CD4-positive, CD25-positive, alpha-beta regulatory T cell (primary cell): ENCODE data around the gene BMS1. TPM values are rescaled to one million over a fixed set of nuclear protein-coding genes. Genes with fewer than 3 reads are reported as not detected.

Experiments
- ATAC-seq, 2 donors: fragments of 150-1000 bp; cut with Tn5 transposase; one replicate each; pipeline ENCODE4 v1.10.0; 2021; ENCODE audit warnings: low read depth in 2 of 2, moderate number of reproducible peaks in 2 of 2, moderate library complexity in 1 of 2
- DNase-seq, 3 donors: peaks; one replicate each; pipeline versions ENCODE4 v3.0.0 to v3.0.0-alpha.2; 2012 to 2022; ENCODE audit warnings: mixed read lengths in 1 of 3
- H3K27ac ChIP-seq: one replicate; pipeline ENCODE4 v1.7.0; 2013; ENCODE audit warnings: mild to moderate bottlenecking, low read length; ENCODE audit not compliant: insufficient read depth, poor library complexity, severe bottlenecking
- H3K27me3 ChIP-seq: one replicate; pipeline ENCODE4 v1.7.0; 2013; ENCODE audit warnings: low read length; ENCODE audit not compliant: control insufficient read depth, insufficient read depth
- H3K36me3 ChIP-seq: one replicate; pipeline ENCODE4 v1.7.0; 2013; ENCODE audit warnings: mild to moderate bottlenecking, low read length, moderate library complexity; ENCODE audit not compliant: control insufficient read depth, insufficient read depth
- H3K4me1 ChIP-seq: 2 replicates; pipeline ENCODE4 v1.7.0; 2013; ENCODE audit warnings: mild to moderate bottlenecking, low read length; ENCODE audit not compliant: insufficient read depth, control insufficient read depth, poor library complexity, severe bottlenecking
- H3K4me3 ChIP-seq: one replicate; pipeline ENCODE4 v1.7.0; 2013; ENCODE audit warnings: low read depth, mild to moderate bottlenecking, low read length, moderate library complexity
- H3K9me3 ChIP-seq, 2 experiments: 1 replicate in 1 of 2; 2 replicates in 1 of 2; pipeline ENCODE4 v1.7.0; 2013; ENCODE audit warnings: low read length in 2 of 2, mild to moderate bottlenecking in 1 of 2, moderate library complexity in 1 of 2; ENCODE audit not compliant: control insufficient read depth in 2 of 2
- H3K27ac Mint-ChIP-seq, 3 donors: one replicate each; pipeline ENCODE4 v1.8.0; 2020 to 2022; ENCODE audit warnings: mild to moderate bottlenecking in 3 of 3, mixed read lengths in 3 of 3, moderate library complexity in 2 of 3
- H3K27me3 Mint-ChIP-seq: one replicate; pipeline ENCODE4 v1.8.0; 2022; ENCODE audit warnings: mild to moderate bottlenecking, mixed read lengths
- H3K36me3 Mint-ChIP-seq: one replicate; pipeline ENCODE4 v1.8.0; 2020; ENCODE audit warnings: mixed read lengths
- H3K4me1 Mint-ChIP-seq, 4 donors: one replicate each; pipeline ENCODE4 v1.8.0; 2020 to 2022; ENCODE audit warnings: mixed read lengths in 4 of 4, mild to moderate bottlenecking in 1 of 4
- H3K4me3 Mint-ChIP-seq, 4 donors: one replicate each; pipeline ENCODE4 v1.8.0; 2020 to 2022; ENCODE audit warnings: mild to moderate bottlenecking in 4 of 4, mixed read lengths in 4 of 4, moderate library complexity in 3 of 4
- H3K9me3 Mint-ChIP-seq, 7 donors: one replicate each; pipeline ENCODE4 v1.8.0; 2020 to 2022; ENCODE audit warnings: mixed read lengths in 7 of 7, mild to moderate bottlenecking in 3 of 7, moderate library complexity in 2 of 7
- polyA plus RNA-seq, 4 donors: library from polyadenylated mRNA; unstranded; fragments of 300-500 nt; fragmentation: Illumina TruSeq; gene quantifications; one replicate each; pipeline ENCODE4 v1.2.3, GENCODE V29; 2021
- total RNA-seq: library from RNA; stranded (reverse); gene quantifications from one replicate; pipeline ENCODE4 v1.2.3, GENCODE V29; 2022

The BMS1 gene
- total and polyA plus RNA-seq, 5 donors from 2014 or later = 8.6 to 11.7 (median 10.7) TPM

- Histone ChIP-seq H3K27ac (no peak overlapping the region), H3K4me1 (peaks cover 22% of the 10 kb centered on the region), H3K9me3 (no peaks in the 10 kb centered on the region), H3K27me3 (peaks cover 19% of the 10 kb centered on the region), H3K4me3 (no peak overlapping the region), H3K36me3 (no peaks in the 10 kb centered on the region)
- Mint-ChIP-seq H3K27ac (no peak overlapping the region), H3K4me3 (peak overlapping the region; percentile 79 to 92 (median 82)), H3K36me3 (no peaks in the 10 kb centered on the region), H3K27me3 (peaks cover 72% of the 10 kb centered on the region), H3K9me3 (peaks cover 0 to 3% (median 0%) of the 10 kb centered on the region in 7 donors), H3K4me1 (peaks cover 0 to 18% (median 0%) of the 10 kb centered on the region in 4 donors)
- peak; percentile 24 to 52 (median 47) for DNase-seq
- ATAC-seq = peak; percentile 37 to 47
These were observed 29.5 kb upstream of the BMS1 start for GRCh38 chr10:42753126-42753506.

GRCh38 chr10:42753507-42754154 lies 29.0 kb upstream of the BMS1 start:
- ATAC-seq (no peak), DNase-seq (no peak)
- Mint-ChIP-seq H3K27ac (no peak overlapping the region), H3K27me3 (peaks cover 75% of the 10 kb centered on the region), H3K36me3 (no peaks in the 10 kb centered on the region), H3K4me1 (peaks cover 0 to 18% (median 0%) of the 10 kb centered on the region in 4 donors), H3K9me3 (peaks cover 0 to 4% (median 0%) of the 10 kb centered on the region in 7 donors), H3K4me3 (peak overlapping the region; percentile 79 to 92 (median 82))
- Histone ChIP-seq H3K4me1 (peaks cover 22% of the 10 kb centered on the region), H3K27me3 (peaks cover 19% of the 10 kb centered on the region), H3K36me3 (no peaks in the 10 kb centered on the region), H3K4me3 (peak overlapping the region; percentile 13), H3K27ac (no peak overlapping the region), H3K9me3 (no peaks in the 10 kb centered on the region)

GRCh38 chr10:42754155-42755027 lies 28.2 kb upstream of the BMS1 start:
- Histone ChIP-seq H3K4me1 (peaks cover 22% of the 10 kb centered on the region), H3K27ac (no peak overlapping the region), H3K27me3 (peaks cover 19% of the 10 kb centered on the region), H3K36me3 (no peaks in the 10 kb centered on the region), H3K4me3 (no peak overlapping the region), H3K9me3 (no peaks in the 10 kb centered on the region)
- Mint-ChIP-seq H3K4me3 (peak overlapping the region; percentile 41 to 84 (median 78)), H3K27ac (no peak overlapping the region), H3K4me1 (peaks cover 0 to 18% (median 0%) of the 10 kb centered on the region in 4 donors), H3K27me3 (peaks cover 77% of the 10 kb centered on the region), H3K9me3 (peaks cover 0 to 4% (median 0%) of the 10 kb centered on the region in 7 donors), H3K36me3 (no peaks in the 10 kb centered on the region)
- ATAC-seq (peak; percentile 43 to 59), DNase-seq (peak in 2 of 3 donors; percentile 19 to 22)

GRCh38 chr10:42755028-42755451 lies 27.6 kb upstream of the BMS1 start:
- H3K9me3 ChIP-seq = no peaks in the 10 kb centered on the region
- DNase-seq (peak in 1 of 3 donors; percentile 0), ATAC-seq (no peak)
- H3K36me3 ChIP-seq = no peaks in the 10 kb centered on the region
- peak overlapping the region in 1 of 4 donors; percentile 73 for H3K4me3 Mint-ChIP-seq
- peaks cover 0 to 18% (median 0%) of the 10 kb centered on the region in 4 donors for H3K4me1 Mint-ChIP-seq
- H3K36me3 Mint-ChIP-seq = no peaks in the 10 kb centered on the region
- peaks cover 19% of the 10 kb centered on the region for H3K27me3 ChIP-seq
- H3K4me3 ChIP-seq = no peak overlapping the region
- H3K27ac ChIP-seq = no peak overlapping the region
- no peak overlapping the region for H3K27ac Mint-ChIP-seq
- H3K27me3 Mint-ChIP-seq = peaks cover 74% of the 10 kb centered on the region
- H3K4me1 ChIP-seq = peaks cover 22% of the 10 kb centered on the region
- peaks cover 0 to 4% (median 0%) of the 10 kb centered on the region in 7 donors for H3K9me3 Mint-ChIP-seq

- H3K36me3 Mint-ChIP-seq = no peaks in the 10 kb centered on the region
- peaks cover 74% of the 10 kb centered on the region for H3K27me3 Mint-ChIP-seq
- Histone ChIP-seq H3K4me3 (no peak overlapping the region), H3K27me3 (peaks cover 17% of the 10 kb centered on the region), H3K27ac (no peak overlapping the region), H3K4me1 (peaks cover 22% of the 10 kb centered on the region), H3K9me3 (no peaks in the 10 kb centered on the region), H3K36me3 (no peaks in the 10 kb centered on the region)
- no peak for DNase-seq
- H3K27ac Mint-ChIP-seq = peak overlapping the region in 1 of 3 donors; percentile 78
- H3K9me3 Mint-ChIP-seq = peaks cover 0 to 4% (median 0%) of the 10 kb centered on the region in 7 donors
- peak overlapping the region in 2 of 4 donors; percentile 46 to 73 for H3K4me3 Mint-ChIP-seq
- peaks cover 0 to 18% (median 0%) of the 10 kb centered on the region in 4 donors for H3K4me1 Mint-ChIP-seq
- ATAC-seq = no peak
These were observed 27.0 kb upstream of the BMS1 start for GRCh38 chr10:42755556-42756093.

GRCh38 chr10:42767906-42768305 lies 14.7 kb upstream of the BMS1 start:
- Histone ChIP-seq H3K27me3 (peaks cover 5% of the 10 kb centered on the region), H3K27ac (no peak overlapping the region), H3K4me3 (no peak overlapping the region), H3K36me3 (no peaks in the 10 kb centered on the region), H3K9me3 (no peaks in the 10 kb centered on the region), H3K4me1 (no peaks in the 10 kb centered on the region)
- DNase-seq = no peak
- no peaks in the 10 kb centered on the region for H3K4me1 Mint-ChIP-seq
- H3K27ac Mint-ChIP-seq = no peak overlapping the region
- H3K27me3 Mint-ChIP-seq = peaks cover 33% of the 10 kb centered on the region
- no peak overlapping the region for H3K4me3 Mint-ChIP-seq
- ATAC-seq = no peak
- H3K36me3 Mint-ChIP-seq = no peaks in the 10 kb centered on the region
- peaks cover 0 to 5% (median 2%) of the 10 kb centered on the region in 7 donors for H3K9me3 Mint-ChIP-seq

- H3K27ac Mint-ChIP-seq = peak overlapping the region in 2 of 3 donors; percentile 4 to 40
- Histone ChIP-seq H3K4me3 (no peak overlapping the region), H3K9me3 (no peaks in the 10 kb centered on the region), H3K36me3 (no peaks in the 10 kb centered on the region), H3K27ac (no peak overlapping the region), H3K4me1 (no peaks in the 10 kb centered on the region), H3K27me3 (peaks cover 5% of the 10 kb centered on the region)
- no peak overlapping the region for H3K4me3 Mint-ChIP-seq
- ATAC-seq = no peak
- H3K36me3 Mint-ChIP-seq = no peaks in the 10 kb centered on the region
- peaks cover 26% of the 10 kb centered on the region for H3K27me3 Mint-ChIP-seq
- peaks cover 0 to 9% (median 2%) of the 10 kb centered on the region in 7 donors for H3K9me3 Mint-ChIP-seq
- no peaks in the 10 kb centered on the region for H3K4me1 Mint-ChIP-seq
- no peak for DNase-seq
These were observed 13.9 kb upstream of the BMS1 start for GRCh38 chr10:42768581-42769152.
